Posterior cingulate gyrus (tissue), 11 donors: ENCODE data around the gene ETFB.
A peak's percentile ranks its signal among the peaks of the same experiment; 100 is the strongest.

Source experiments
- DNase-seq, 10 donors: peaks; one replicate each; pipeline versions ENCODE4 v3.0.0 to v3.0.0-alpha.2; 2020 to 2021; ENCODE audit warnings: mixed read lengths in 3 of 10
- intact Hi-C: fragments of 100-400 bp; cut with DNase I; formaldehyde crosslinking; loops from one replicate; pipeline ENCODE4 v1.15.1; 2023

Gene ETFB

GRCh38 chr19:51375504-51376221 lies 9.5 kb upstream of the ETFB start:
- DNase-seq = peak in 3 of 10 donors; percentile 17 to 37 (median 29)
- intact Hi-C loops = no loop called here

GRCh38 chr19:51372649-51373504 lies 6.7 kb upstream of the ETFB start, which contains the start of gene NKG7:
NKG7 (minus strand) TSS chr19:51372654; CDS start chr19:51372535, 119 bp downstream.
- DNase-seq = peak in 3 of 10 donors; percentile 10 to 42 (median 18)
- intact Hi-C loops = no loop called here

- peak in 3 of 10 donors; percentile 59 to 69 (median 64) for DNase-seq
- intact Hi-C loops = no loop called here
Observed at GRCh38 chr19:51372021-51372648, 5.9 kb upstream of the ETFB start.

GRCh38 chr19:51371186-51371690 lies 5.0 kb upstream of the ETFB start:
- peak in 2 of 10 donors; percentile 49 to 67 for DNase-seq
- intact Hi-C loops = no loop called here

GRCh38 chr19:51370230-51370629 lies 4.0 kb upstream of the ETFB start:
- intact Hi-C loops = no loop called here
- DNase-seq = peak in 2 of 10 donors; percentile 9 to 39

- intact Hi-C loops = no loop called here
- DNase-seq = peak in 3 of 10 donors; percentile 72 to 88 (median 79)
Observed at GRCh38 chr19:51368366-51369282, 2.4 kb upstream of the ETFB start, which contains the start of gene CLDND2. CLDND2 (minus strand) TSS chr19:51369003; CDS start chr19:51368577, 426 bp downstream.

GRCh38 chr19:51367565-51368365 lies 1.6 kb upstream of the ETFB start:
- intact Hi-C loops = loop anchor here (2.0 kb wide), 1 partner anchor 29 kb away; no protein-coding TSS in a partner anchor
- DNase-seq = peak; percentile 96 to 100 (median 98)

- intact Hi-C loops = loop anchor here (2.0 kb wide), 1 partner anchor 28 kb away; no protein-coding TSS in a partner anchor
Observed at GRCh38 chr19:51367255-51367564, 1.0 kb upstream of the ETFB start.

GRCh38 chr19:51366389-51367254 lies 434 bp upstream of the ETFB start:
- DNase-seq = peak; percentile 96 to 100 (median 98)
- intact Hi-C loops = loop anchor here (1.0 to 2.0 kb wide), 2 partner anchors 28 kb away; no protein-coding TSS in a partner anchor

More at GRCh38 chr19:51367255-51367564, 1.0 kb upstream of the ETFB start:
- DNase-seq = no peak

- peak in 3 of 10 donors; percentile 20 to 74 (median 67) for DNase-seq
- intact Hi-C loops = no loop called here
Observed at GRCh38 chr19:51365211-51365964, 800 bp downstream of the ETFB start.

- peak in 5 of 10 donors; percentile 26 to 89 (median 53) for DNase-seq
- intact Hi-C loops = no loop called here
Observed at GRCh38 chr19:51364200-51365106, 1.7 kb downstream of the ETFB start.

- intact Hi-C loops = no loop called here
- DNase-seq = peak in 2 of 10 donors; percentile 31 to 62
Observed at GRCh38 chr19:51361239-51361638, 4.9 kb downstream of the ETFB start.

GRCh38 chr19:51359294-51359693 lies 6.9 kb downstream of the ETFB start:
- DNase-seq = peak in 1 of 10 donors; percentile 9
- intact Hi-C loops = no loop called here

GRCh38 chr19:51357952-51358351 lies 8.2 kb downstream of the ETFB start:
- peak in 2 of 10 donors; percentile 42 to 52 for DNase-seq
- intact Hi-C loops = no loop called here

- peak in 1 of 10 donors; percentile 5 for DNase-seq
- intact Hi-C loops = no loop called here
Observed at GRCh38 chr19:51356159-51356801, 9.9 kb downstream of the ETFB start.
